ENCODE measurements around the gene DUSP18. TPM values are rescaled to one million over a fixed set of nuclear protein-coding genes. Genes with fewer than 3 reads are reported as not detected.
A peak's percentile ranks its signal among the peaks of the same experiment; 100 is the strongest.

DUSP18 gene
- total and polyA plus RNA-seq, 4 donors, result 7.9 to 27.1 (median 12.6) TPM

- H3K9ac ChIP-seq (ENCODE audit: insufficient read depth in 1 of 2, low read length in 2 of 2), result peak overlapping the region in 1 of 2 donors; percentile 41
- DNase-seq, result no peak
- H3K9me3 ChIP-seq (ENCODE audit: control insufficient read depth in 4 of 4, insufficient read depth in 3 of 4, low read length in 3 of 4), result no peaks in the 10 kb centered on the region
- peaks cover 0 to 5% (median 4%) of the 10 kb centered on the region in 4 donors for H3K36me3 ChIP-seq (ENCODE audit: control insufficient read depth in 4 of 4, insufficient read depth in 4 of 4, low read length in 4 of 4)
- 30 to 42% methylated on average over 10 of the region's 10 CpGs for WGBS, 2 donors
- H3K4me3 ChIP-seq, result peak overlapping the region; percentile 82
- H3K27me3 ChIP-seq (ENCODE audit: control insufficient read depth in 3 of 3, insufficient read depth in 3 of 3, low read length in 2 of 3), result no peaks in the 10 kb centered on the region
- no peak for TF ChIP-seq CTCF (IDR thresholded peaks at IDR 0.05; ENCODE audit: control extremely low read depth, extremely low read depth)
- no peak for ATAC-seq (ENCODE audit: insufficient read depth, low FRiP score)
- peaks cover 0 to 17% (median 5%) of the 10 kb centered on the region in 5 donors for H3K4me1 ChIP-seq (ENCODE audit: control insufficient read depth in 5 of 5, insufficient read depth in 5 of 5, low read length in 5 of 5)
- no peak overlapping the region for H3K27ac ChIP-seq (ENCODE audit: low read depth in 1 of 2, low read length in 1 of 2)
These were observed 673 bp upstream of the DUSP18 start for GRCh38 chr22:30668386-30668710.

- peaks cover 0 to 11% (median 5%) of the 10 kb centered on the region in 4 donors for H3K36me3 ChIP-seq (ENCODE audit: control insufficient read depth in 4 of 4, insufficient read depth in 4 of 4, low read length in 4 of 4)
- no peak for TF ChIP-seq CTCF (IDR thresholded peaks at IDR 0.05; ENCODE audit: control extremely low read depth, extremely low read depth)
- 1% methylated on average over 18 of the region's 18 CpGs for WGBS, 2 donors
- DNase-seq (no peak), ATAC-seq (ENCODE audit: insufficient read depth, low FRiP score) (no peak)
- no peaks in the 10 kb centered on the region for H3K27me3 ChIP-seq (ENCODE audit: control insufficient read depth in 3 of 3, insufficient read depth in 3 of 3, low read length in 2 of 3)
- H3K4me1 ChIP-seq (ENCODE audit: control insufficient read depth in 5 of 5, insufficient read depth in 5 of 5, low read length in 5 of 5), result peaks cover 0 to 17% (median 5%) of the 10 kb centered on the region in 5 donors
- H3K4me3 ChIP-seq, result peak overlapping the region; percentile 82
- no peaks in the 10 kb centered on the region for H3K9me3 ChIP-seq (ENCODE audit: control insufficient read depth in 4 of 4, insufficient read depth in 3 of 4, low read length in 3 of 4)
- H3K9ac ChIP-seq (ENCODE audit: insufficient read depth in 1 of 2, low read length in 2 of 2), result peak overlapping the region in 1 of 2 donors; percentile 72
- peak overlapping the region in 1 of 2 donors; percentile 73 for H3K27ac ChIP-seq (ENCODE audit: low read depth in 1 of 2, low read length in 1 of 2)
These were observed 575 bp downstream of the DUSP18 start for GRCh38 chr22:30667107-30667493.

GRCh38 chr22:30665786-30666185, 1.9 kb downstream of the DUSP18 start:
- Histone ChIP-seq H3K9ac (ENCODE audit: insufficient read depth in 1 of 2, low read length in 2 of 2) (no peak overlapping the region), H3K27ac (ENCODE audit: low read depth in 1 of 2, low read length in 1 of 2) (no peak overlapping the region), H3K36me3 (ENCODE audit: control insufficient read depth in 4 of 4, insufficient read depth in 4 of 4, low read length in 4 of 4) (peaks cover 0 to 15% (median 5%) of the 10 kb centered on the region in 4 donors), H3K4me3 (no peak overlapping the region), H3K4me1 (ENCODE audit: control insufficient read depth in 5 of 5, insufficient read depth in 5 of 5, low read length in 5 of 5) (peaks cover 0 to 17% (median 5%) of the 10 kb centered on the region in 5 donors), H3K27me3 (ENCODE audit: control insufficient read depth in 3 of 3, insufficient read depth in 3 of 3, low read length in 2 of 3) (no peaks in the 10 kb centered on the region), H3K9me3 (ENCODE audit: control insufficient read depth in 4 of 4, insufficient read depth in 3 of 4, low read length in 3 of 4) (no peaks in the 10 kb centered on the region)
- WGBS, 2 donors, result 84 to 90% methylated on average over 4 of the region's 4 CpGs
- ATAC-seq (ENCODE audit: insufficient read depth, low FRiP score) (no peak), DNase-seq (no peak)
- TF ChIP-seq CTCF (IDR thresholded peaks at IDR 0.05; ENCODE audit: control extremely low read depth, extremely low read depth), result no peak

- Histone ChIP-seq H3K27me3 (ENCODE audit: control insufficient read depth in 3 of 3, insufficient read depth in 3 of 3, low read length in 2 of 3) (no peaks in the 10 kb centered on the region), H3K36me3 (ENCODE audit: control insufficient read depth in 4 of 4, insufficient read depth in 4 of 4, low read length in 4 of 4) (peaks cover 0 to 15% (median 5%) of the 10 kb centered on the region in 4 donors), H3K4me1 (ENCODE audit: control insufficient read depth in 5 of 5, insufficient read depth in 5 of 5, low read length in 5 of 5) (peaks cover 0 to 17% (median 5%) of the 10 kb centered on the region in 5 donors), H3K9ac (ENCODE audit: insufficient read depth in 1 of 2, low read length in 2 of 2) (no peak overlapping the region), H3K27ac (ENCODE audit: low read depth in 1 of 2, low read length in 1 of 2) (no peak overlapping the region), H3K9me3 (ENCODE audit: control insufficient read depth in 4 of 4, insufficient read depth in 3 of 4, low read length in 3 of 4) (no peaks in the 10 kb centered on the region), H3K4me3 (no peak overlapping the region)
- ATAC-seq (ENCODE audit: insufficient read depth, low FRiP score) (no peak), DNase-seq (no peak)
- WGBS, 2 donors, result 74 to 92% methylated on average over 2 of the region's 2 CpGs
- no peak for TF ChIP-seq CTCF (IDR thresholded peaks at IDR 0.05; ENCODE audit: control extremely low read depth, extremely low read depth)
These were observed 2.4 kb downstream of the DUSP18 start for GRCh38 chr22:30665266-30665665.
